Hematopoietic multipotent progenitor cell treated with erythropoietin and hydrocortisone succinate and interleukin-3 and kit ligand, for 8 days (in vitro differentiated cells): Measurements from ENCODE around the gene CARD11.

Source experiments
- DNase-seq: peaks from one replicate; pipeline ENCODE4 v3.0.0-alpha.2; 2015

The CARD11 gene

GRCh38 chr7:2979951-2980350 lies 63.7 kb downstream of the CARD11 start:
- DNase-seq = no peak

DNA sequence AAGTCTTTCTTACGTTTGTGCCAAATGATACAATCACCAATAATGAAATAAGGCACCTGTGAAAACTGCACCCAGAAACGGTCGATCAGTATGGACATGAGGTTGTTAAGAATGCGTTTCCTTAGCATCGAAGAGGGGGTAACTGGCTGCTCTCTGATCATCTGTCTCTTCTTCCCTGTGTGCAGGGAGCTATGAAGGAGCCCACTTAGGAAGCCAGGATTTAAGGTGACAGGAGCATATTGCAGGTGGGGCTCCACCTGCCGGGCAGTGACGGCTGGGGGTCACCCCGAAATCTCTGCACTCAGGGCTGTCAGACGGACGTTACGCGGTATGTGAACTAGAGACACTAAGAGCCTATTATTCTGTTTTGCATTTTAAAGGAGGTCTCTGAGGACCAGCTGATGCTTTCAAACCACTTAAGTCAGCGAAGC lies 64.5 kb downstream of the CARD11 start:
- DNase-seq = no peak

DNA sequence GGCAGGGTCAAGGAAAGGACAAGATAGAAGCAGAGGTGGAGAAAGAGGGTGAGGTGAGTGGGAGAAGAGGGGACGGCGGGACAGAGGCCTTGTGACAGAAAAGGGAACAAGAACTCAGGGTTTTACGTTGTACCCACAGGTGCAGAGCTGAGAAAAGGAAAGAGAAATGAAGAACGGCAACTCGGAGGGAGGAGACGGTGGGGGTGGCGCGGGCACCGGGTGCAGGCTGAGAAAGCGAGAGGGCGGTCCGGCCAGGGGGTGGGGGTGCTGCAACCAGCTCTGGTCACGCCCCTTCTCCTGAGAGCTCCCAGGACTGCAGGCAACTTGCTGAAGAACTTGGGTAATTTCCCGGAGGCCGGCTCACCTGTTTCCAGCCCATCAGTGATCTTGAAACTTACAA lies 65.3 kb downstream of the CARD11 start:
- no peak for DNase-seq

GRCh38 chr7:2975821-2976371 lies 67.8 kb downstream of the CARD11 start:
- no peak for DNase-seq

GRCh38 chr7:2974093-2974819 lies 69.4 kb downstream of the CARD11 start:
- DNase-seq = no peak

DNA sequence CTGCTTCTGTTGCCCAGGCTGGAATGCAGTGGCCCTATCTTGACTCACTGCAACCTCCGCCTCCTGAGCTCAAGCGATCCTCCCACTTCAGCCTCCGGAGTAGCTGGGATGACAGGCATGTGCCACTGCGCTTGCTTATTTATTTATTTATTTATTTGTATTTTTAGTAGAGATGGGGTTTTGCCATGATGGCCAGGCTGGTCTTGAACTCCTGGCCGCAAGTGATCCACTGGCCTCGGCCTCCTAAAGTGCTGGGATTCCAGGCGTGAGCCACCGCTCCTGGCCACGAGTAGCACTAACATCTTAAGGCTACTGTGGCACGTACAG lies 70.9 kb downstream of the CARD11 start:
- DNase-seq = no peak

- DNase-seq = no peak
These were observed 71.5 kb downstream of the CARD11 start for GRCh38 chr7:2971914-2972834.

- no peak for DNase-seq
These were observed 72.8 kb downstream of the CARD11 start for GRCh38 chr7:2970861-2971260.

DNA sequence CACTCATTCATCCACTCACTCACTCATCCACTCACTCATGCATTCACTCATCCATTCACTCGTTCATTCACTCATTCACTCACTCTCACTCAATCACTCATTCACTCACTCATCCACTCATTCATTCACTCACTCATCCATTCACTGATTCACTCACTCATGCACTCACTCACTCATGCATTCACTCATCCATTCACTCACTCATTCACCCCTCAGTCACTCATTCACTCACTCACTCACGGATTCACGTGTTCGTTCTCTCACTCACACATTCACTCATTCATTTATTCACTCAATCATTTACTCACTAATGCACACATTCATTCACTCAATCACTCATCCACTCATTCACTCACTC lies 73.4 kb downstream of the CARD11 start:
- no peak for DNase-seq

DNA sequence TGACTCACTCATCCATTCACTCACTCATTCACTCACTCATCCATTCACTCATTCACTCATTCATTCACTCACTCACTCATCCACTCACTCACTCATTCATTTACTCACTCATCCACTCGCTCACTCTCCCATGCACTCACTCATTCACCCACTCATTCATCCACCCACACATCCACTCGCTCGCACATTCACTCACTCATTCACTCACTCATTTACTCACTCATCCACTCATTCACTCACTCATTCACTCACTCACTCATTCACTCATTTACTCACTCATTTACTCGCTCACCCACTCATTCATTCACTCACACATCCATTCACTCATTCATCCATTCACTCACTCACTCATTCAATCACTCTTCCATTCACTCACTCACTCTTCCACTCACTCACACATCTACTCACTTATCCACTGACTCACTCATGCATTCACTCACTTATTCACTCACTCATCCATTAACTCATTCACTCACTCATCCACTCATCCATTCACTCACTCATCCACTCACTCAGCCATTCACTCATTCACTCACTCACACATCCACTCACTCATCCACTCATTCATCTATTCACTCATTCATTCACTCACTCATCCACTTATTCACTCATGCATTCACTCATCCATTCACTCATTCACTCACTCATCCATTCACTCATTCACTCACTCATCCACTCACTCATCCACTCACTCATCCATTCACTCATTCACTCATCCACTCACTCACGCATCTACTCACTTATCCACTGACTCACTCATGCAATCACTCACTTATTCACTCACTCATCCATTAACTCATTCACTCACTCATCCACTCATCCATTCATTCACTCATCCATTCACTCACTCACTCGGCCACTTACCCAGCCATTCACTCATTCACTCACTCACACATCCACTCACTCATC lies 74.0 kb downstream of the CARD11 start:
- no peak for DNase-seq

GRCh38 chr7:2968616-2969397 lies 74.9 kb downstream of the CARD11 start:
- DNase-seq = no peak

DNA sequence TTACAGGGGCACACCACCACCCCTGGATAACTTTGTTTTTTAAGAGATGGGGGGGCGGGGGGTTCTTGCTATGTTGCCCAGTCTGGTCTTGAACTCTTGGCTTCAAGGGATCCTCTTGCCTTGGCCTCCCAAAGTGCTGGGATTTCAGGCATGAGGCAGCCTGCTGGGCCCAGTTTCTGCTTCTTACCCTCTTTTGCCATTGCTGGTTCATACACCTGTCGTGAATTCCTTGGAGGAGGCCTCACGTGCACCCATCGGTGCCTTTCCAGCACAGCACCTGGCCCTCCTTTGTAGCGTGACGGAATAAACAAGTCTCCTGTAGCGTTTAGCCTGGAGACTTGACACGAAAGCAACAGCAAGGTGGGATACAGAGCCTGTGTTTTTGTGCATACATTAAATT lies 75.5 kb downstream of the CARD11 start:
- no peak for DNase-seq

DNA sequence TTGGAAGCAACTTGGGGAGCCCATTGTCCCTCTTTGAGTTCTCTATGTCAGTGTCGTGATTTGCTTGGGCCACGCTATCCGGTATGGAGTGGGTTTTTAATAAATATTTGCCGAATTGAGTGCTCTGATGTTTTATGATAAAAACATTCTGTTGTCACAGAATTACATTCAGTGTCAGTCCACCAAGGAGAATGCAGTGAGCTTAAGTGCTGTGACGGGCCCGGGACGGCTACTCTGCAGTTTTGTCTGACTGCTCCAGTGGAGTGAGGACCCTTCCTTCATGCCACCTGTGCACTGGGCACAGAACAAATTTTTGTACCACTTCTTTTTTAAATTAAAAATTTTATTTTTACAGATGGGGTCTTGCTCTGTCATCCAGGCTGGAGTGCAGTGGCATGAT lies 76.0 kb downstream of the CARD11 start:
- DNase-seq = no peak

- no peak for DNase-seq
These were observed 76.4 kb downstream of the CARD11 start for GRCh38 chr7:2967253-2967652.

- no peak for DNase-seq
These were observed 77.1 kb downstream of the CARD11 start for GRCh38 chr7:2966466-2967078.

GRCh38 chr7:2965745-2966270 lies 77.9 kb downstream of the CARD11 start:
- no peak for DNase-seq

- no peak for DNase-seq
These were observed 78.4 kb downstream of the CARD11 start for GRCh38 chr7:2965301-2965700.

- DNase-seq = no peak
These were observed 79.5 kb downstream of the CARD11 start for GRCh38 chr7:2964208-2964607.

DNA sequence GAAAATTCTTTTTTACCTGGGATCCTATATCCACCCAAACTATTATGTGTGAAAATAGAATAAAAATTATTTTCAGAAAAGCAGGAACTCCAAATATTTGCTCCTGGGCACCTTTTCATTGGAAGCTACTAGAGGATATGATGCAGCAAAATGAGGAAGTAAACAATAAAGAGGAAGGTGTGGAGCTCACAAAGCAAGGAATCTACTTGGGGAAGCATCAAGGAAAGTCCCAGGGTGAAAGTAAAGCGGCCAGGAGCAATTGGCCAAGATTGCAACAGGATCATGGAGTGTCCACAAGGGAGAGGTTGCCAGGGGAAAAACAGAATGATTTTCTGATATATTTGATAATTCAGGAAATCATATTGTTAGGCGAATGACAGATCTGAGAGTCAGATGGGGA lies 80.8 kb downstream of the CARD11 start:
- no peak for DNase-seq

GRCh38 chr7:2959828-2960599 lies 83.7 kb downstream of the CARD11 start:
- DNase-seq = no peak
